GM21447 (cell line): ENCODE results near the gene ZNF346.
A peak's percentile ranks its signal among the peaks of the same experiment; 100 is the strongest.
"Not testable (repeated sequence)": the region's sequence is repeated elsewhere in the genome, so short reads cannot be mapped to it uniquely, and the experiment has no call there.

Source experiments
- ATAC-seq: cut with Tn5 transposase; IDR thresholded peaks from one replicate; pipeline ENCODE4 v1.9.1; 2021; ENCODE audit not compliant: unreplicated experiment

Gene ZNF346

GRCh38 chr5:177008716-177009115 lies 13.8 kb upstream of the ZNF346 start:
- no peak for ATAC-seq

DNA sequence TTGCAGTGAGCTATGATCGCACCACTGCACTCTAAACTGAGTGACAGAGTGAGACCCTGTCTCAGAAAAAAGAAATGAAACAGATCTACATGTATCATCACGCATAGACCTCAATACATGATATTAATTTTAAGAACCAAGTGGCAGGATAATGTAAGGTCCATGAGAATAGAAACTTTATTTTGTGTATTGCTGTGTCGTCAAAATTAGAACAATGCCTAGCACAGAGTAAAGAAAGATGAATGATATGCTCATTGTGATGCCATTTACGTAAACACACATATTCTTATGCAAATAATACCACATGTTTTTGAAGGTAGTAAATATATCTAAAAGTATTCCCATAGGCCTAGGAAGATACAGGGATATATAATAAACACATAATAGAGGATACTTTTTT lies 12.3 kb upstream of the ZNF346 start:
- ATAC-seq: no peak

- ATAC-seq: no peak
Observed at GRCh38 chr5:177015156-177015555, 7.3 kb upstream of the ZNF346 start.

DNA sequence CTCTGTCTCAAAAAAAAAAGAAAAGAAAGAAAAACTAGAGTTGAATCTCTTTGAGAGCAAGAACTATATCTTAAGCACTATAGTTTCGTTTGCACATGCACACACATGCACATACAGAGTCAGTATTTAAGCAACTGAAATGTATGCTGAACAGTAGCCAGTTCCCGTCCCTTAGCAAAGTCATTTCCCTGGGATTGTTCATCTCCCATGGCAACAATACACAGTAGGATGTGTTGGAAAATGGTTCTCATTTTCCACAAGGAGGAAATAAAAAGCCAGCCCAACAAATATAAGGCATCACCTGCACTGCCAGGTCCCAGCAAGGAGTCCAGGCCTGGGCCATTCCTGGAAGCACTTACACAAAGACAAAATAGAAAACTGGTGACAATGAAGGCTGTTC lies 4.2 kb upstream of the ZNF346 start:
- ATAC-seq: no peak

DNA sequence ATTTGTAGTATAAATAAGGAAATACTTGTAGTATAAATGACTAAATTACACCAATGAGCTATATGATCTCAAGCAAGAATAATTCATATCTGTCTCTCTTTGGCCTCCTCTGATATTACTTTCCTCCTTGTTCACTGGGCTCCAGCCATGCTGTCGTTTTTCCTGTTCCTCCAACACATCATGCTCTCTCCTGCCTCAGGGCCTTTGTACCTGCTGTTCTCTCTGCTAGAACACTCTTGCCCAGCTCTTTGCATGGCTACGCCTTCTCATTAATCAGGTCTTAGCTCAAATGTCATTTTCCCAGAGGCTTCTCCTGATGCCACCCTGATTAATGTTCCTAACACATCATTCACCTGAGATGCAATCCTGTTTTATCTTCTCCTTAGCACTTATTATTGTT lies 2.5 kb upstream of the ZNF346 start:
- ATAC-seq: no peak

DNA sequence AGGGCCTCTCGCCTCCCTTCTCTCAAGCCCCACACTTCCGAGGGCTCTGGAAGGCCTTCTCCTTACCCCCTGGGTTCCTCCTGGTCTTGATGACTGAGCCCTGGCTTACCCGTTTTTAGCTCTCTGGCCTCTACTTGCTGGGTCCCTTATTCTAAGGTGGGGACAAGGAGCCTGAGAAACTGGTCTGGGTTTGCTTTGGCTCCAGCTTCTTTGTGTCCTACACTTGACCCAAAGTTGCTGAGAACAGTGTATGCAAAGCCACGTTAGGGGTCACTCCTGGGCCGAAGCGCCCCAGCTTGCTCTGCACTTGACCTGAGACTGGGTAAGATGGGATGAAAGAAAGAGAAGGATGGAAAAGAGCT lies 788 bp downstream of the ZNF346 start:
- peak; percentile 9 for ATAC-seq

DNA sequence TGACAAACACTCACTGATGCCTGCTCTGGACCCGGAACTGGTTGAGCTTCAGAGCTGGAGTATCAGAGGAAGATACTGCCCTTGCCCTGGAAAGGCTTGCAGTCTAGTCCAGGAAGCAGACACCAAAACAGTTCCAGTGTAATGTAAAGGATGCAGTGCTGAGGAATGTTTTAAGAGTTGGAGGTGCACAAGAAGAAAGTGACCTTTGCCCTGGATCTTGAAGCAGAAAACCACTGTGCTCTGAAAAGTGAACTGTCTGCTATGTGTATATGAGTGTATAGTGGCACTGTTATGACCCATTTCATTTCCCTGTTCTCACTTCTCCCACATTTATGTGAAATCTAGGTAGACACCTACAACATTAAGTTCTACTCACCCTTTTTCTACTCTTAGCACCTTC lies 2.1 kb downstream of the ZNF346 start:
- no peak for ATAC-seq

GRCh38 chr5:177025101-177025601 lies 2.7 kb downstream of the ZNF346 start:
- ATAC-seq: no peak

GRCh38 chr5:177027665-177028064 lies 5.2 kb downstream of the ZNF346 start:
- no peak for ATAC-seq

GRCh38 chr5:177029498-177029897 lies 7.0 kb downstream of the ZNF346 start:
- no peak for ATAC-seq

GRCh38 chr5:177035976-177036375 lies 13.5 kb downstream of the ZNF346 start:
- ATAC-seq: no peak

DNA sequence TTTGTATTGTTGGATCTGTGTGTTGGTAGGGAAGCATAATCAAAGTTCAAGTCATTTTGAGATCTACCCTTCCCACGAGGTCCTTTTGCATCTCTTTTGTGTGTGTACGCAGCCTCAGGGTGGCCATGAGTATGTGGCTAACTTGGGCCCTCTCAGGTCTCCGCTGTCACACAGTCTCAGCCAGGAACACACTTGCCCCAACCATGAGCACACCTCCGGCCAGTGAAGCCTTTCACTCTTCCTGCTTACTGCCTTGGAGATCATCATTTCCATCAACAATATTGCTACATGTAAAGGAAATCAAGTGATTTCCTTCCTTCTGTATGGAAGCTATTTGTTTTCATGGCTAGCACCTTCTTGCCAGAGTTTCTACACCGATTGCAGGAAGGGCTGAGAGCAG lies 13.9 kb downstream of the ZNF346 start:
- no peak for ATAC-seq

- no peak for ATAC-seq
Observed at GRCh38 chr5:177036921-177037320, 14.4 kb downstream of the ZNF346 start.

DNA sequence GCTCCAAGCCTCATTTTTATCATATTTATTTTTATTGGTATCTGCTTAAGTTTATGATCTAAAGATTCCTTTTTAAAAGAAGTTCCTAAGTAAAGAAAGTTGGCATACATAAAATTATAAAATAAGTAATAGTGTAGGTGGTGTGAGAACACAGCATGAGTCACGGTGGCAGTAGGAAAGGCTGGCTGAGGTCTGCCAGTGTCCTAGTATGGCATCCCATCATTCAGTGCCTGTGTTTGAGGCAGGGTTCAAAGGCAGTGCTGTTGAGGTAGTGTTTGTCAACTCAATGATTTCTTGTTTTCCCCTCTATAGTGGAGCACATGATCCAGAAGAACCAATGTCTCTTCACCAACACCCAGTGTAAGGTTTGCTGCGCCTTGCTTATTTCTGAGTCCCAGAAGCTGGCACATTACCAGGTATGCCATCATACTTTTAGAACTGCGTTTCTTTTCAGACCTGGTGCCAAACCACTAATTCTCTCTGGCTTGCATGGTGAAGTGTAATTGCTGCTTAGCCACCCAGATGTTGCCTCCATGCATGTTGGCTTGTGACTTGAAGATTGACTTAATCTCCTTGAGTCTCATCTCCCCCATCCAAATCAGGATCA lies 18.4 kb downstream of the ZNF346 start:
- no peak for ATAC-seq

GRCh38 chr5:177041936-177042335 lies 19.4 kb downstream of the ZNF346 start:
- no peak for ATAC-seq

- no peak for ATAC-seq
Observed at GRCh38 chr5:177043114-177043513, 20.6 kb downstream of the ZNF346 start.

DNA sequence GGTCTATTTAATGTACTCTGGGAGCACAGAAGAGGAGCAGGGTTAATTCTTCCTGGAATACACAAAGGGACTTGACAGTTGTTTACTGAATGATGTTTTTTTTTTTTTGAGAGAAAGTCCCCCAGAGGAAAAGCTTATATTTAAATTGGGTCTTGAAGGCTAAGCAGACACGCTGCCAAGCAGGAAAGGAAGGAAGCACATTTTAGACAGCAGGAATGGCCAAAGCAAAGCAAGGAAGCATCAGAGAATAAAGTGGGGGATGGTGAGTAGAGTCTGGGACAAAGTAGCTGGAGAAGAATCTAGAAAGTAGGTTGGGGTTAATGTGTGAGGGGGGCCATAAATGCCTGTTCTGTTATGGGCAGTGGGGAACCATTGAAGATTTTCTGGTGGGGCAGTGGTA lies 21.5 kb downstream of the ZNF346 start:
- ATAC-seq: no peak

DNA sequence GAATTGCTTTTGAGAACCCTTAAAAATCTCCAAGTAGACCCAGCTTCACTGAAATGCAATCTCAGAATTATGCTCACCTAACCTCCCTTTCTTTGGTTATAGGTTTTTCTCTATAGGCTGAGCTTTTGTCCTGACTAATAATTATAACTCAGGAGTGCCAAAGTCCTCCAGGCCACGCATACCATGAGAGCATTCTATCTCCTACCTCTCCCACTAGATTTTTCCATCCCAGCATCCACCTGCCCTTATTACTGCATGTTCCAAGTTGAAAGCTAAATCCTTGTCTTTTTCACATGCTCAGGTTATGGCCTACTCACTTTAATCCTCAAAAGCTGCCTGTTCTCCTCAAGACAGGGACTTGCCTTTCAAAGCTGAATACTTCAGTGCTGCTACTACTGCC lies 22.1 kb downstream of the ZNF346 start:
- ATAC-seq: no peak

- no peak for ATAC-seq
Observed at GRCh38 chr5:177045631-177046030, 23.1 kb downstream of the ZNF346 start.

GRCh38 chr5:177048531-177048930 lies 26.0 kb downstream of the ZNF346 start:
- not testable (repeated sequence) for ATAC-seq

- no peak for ATAC-seq
Observed at GRCh38 chr5:177049285-177049684, 26.8 kb downstream of the ZNF346 start.

DNA sequence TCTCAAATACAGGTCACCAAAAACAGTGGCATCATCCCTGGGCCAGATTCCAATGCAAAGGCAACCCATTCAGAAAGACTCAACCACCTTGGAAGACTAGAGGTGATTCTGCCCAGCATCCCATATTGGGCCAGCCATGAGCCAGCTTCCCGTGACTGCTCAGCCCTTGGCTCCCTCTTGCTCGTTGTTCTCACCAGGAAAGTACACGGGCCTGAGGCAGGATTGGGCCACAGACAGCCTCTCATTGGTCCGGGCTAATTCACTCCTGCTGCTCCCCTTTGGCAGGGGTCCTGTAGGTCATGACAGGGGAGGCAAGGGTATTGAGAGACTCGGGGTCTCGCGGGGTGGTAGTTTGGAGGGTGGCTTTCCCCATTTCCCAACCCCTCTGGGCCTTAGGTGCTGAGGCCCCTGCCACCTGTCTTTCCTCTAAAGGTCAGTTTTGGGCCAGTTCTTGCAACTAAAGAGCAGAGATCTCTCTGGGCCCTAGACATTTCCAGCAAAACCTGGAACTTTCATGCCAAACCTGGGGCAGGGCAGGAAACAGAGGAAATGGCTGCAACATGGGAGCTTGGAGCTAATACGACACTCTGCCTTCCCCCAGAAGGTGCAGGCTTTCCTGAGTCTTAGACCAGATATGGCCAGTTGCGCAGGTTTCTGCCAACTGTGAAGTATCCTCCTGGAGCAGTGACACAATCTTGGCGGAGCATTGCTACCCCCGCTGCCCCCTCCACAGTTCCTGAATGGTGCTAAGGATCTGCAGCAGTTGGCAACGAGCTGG lies 42.2 kb downstream of the ZNF346 start:
- no peak for ATAC-seq

- ATAC-seq: no peak
Observed at GRCh38 chr5:177065491-177065890, 43.0 kb downstream of the ZNF346 start.
